GM13977 (cell line): ENCODE results near the gene DNAJC5.

Source experiments
- DNase-seq: peaks from one replicate; pipeline ENCODE4 v3.0.0; 2012; ENCODE audit warnings: low spot score
- CTCF ChIP-seq: IDR thresholded peaks from 2 replicates; pipeline ENCODE4 v1.5.1; 2012; ENCODE audit warnings: mild to moderate bottlenecking, control low read depth; ENCODE audit not compliant: insufficient read depth; ENCODE audit errors: extremely low read depth, missing control alignments
- in situ Hi-C: fragments of 300-500 bp; cut with MboI; formaldehyde crosslinking; loops from one replicate; pipeline ENCODE4 v1.12.0; 2022; ENCODE audit warnings: low sequenced_read_pairs, low pct_unique_long_range_greater_than_20kb, mixed read lengths, inconsistent platforms; ENCODE audit not compliant: unreplicated experiment

The DNAJC5 gene

GRCh38 chr20:63979557-63980316, 84.8 kb downstream of the DNAJC5 start, which contains the start of gene SAMD10:
SAMD10 (minus strand) TSS chr20:63979642; CDS start chr20:63979467, 175 bp downstream.
- DNase-seq, result peak; percentile 89
- TF ChIP-seq CTCF, result no peak
- in situ Hi-C loops, result no loop called here

GRCh38 chr20:63980317-63980805, 85.4 kb downstream of the DNAJC5 start:
- in situ Hi-C loops, result no loop called here
- peak; percentile 66 for DNase-seq
- no peak for TF ChIP-seq CTCF

- TF ChIP-seq CTCF, result peak; percentile 90
- DNase-seq, result peak; percentile 99
- in situ Hi-C loops, result no loop called here
Measured at GRCh38 chr20:63980806-63981728, 86.1 kb downstream of the DNAJC5 start, which contains the start of gene PRPF6. PRPF6 (plus strand) TSS chr20:63981132; CDS start chr20:63981246, 114 bp downstream.

GRCh38 chr20:63982937-63983336, 88.0 kb downstream of the DNAJC5 start:
- in situ Hi-C loops, result no loop called here
- no peak for DNase-seq
- no peak for TF ChIP-seq CTCF
